Stimulated activated naive CD8-positive, alpha-beta T cell treated with anti-CD3 and anti-CD28 coated beads, Interleukin-15, Interleukin-2, amounts not matched to agents 100 U/mL and 50 U/mL, for 24 hours (primary cell): ENCODE results near the gene SMOC2.
"Not testable (repeated sequence)": the region's sequence is repeated elsewhere in the genome, so short reads cannot be mapped to it uniquely, and the experiment has no call there.

Experiments used
- ATAC-seq: fragments of 150-1000 bp; cut with Tn5 transposase; one replicate; pipeline ENCODE4 v1.10.0; 2021
- DNase-seq: peaks from one replicate; pipeline ENCODE4 v3.0.0; 2021

Gene SMOC2

DNA sequence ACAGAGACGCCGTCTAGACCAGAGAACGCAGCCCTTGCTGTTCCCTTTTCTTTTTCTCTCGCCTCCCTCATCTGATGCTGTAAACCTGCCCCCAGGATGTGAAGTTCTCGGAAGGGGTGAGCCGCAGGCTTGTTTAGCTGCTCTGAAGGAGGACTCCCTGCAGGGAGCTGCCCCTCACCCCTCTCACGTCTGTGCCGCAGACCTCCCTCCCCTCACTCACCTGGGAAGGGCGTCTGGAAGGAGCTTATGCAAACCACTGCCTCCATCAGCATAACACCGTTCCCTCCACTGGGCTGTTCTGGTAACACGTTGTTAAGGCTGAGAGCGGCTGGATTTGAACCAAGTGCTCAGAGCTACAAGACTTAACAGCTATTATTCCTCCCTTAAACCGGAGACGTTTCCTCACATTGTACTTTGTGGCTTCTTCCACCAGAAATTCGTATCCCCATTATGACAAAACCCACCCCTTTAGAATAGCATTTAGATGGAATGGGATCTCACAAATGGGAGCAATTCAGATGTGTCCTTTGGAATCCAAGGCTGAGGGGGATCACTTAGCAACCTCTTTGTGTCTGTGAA, 99.8 kb downstream of the SMOC2 start:
- DNase-seq (no peak), ATAC-seq (no peak)

DNA sequence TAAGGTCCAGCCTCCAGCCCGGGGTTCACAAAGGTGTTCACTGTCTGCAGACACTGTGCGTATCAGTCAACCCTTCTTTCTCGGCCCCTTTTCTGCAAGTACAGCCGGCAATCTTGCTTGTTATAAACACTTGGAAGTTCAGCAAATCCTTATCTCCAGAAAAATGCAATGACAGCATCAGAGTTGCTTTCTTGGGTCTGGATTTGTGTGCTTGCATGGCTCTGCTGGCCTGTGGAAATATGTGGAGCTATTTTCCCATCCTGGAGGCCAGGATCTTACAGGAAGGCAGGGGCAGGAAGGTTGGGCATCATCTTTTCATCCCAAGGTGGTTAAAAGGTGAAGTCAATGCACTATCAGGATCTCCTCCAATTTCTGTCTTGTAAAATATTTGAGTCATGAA, 100.3 kb downstream of the SMOC2 start:
- no peak for DNase-seq
- no peak for ATAC-seq

DNA sequence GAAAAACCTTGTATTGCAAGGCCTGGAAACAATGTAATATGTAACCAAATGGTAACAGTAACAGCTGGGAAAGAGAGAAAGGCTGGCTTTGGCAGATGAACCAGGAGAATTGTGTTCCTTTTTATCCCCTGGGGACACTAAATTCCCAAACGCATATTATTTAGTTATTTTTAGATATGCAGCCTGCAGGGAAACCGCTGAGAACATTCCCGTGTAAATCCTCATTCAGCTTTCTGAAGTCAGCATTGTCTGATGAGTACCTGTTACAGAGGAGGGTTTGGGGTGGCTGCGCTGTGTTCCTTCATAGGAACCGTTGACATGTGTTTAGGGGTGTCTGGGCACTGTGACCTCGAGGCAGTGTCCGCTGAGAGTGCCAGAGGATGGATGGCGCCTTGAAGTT, 101.3 kb downstream of the SMOC2 start:
- DNase-seq = no peak
- no peak for ATAC-seq

DNA sequence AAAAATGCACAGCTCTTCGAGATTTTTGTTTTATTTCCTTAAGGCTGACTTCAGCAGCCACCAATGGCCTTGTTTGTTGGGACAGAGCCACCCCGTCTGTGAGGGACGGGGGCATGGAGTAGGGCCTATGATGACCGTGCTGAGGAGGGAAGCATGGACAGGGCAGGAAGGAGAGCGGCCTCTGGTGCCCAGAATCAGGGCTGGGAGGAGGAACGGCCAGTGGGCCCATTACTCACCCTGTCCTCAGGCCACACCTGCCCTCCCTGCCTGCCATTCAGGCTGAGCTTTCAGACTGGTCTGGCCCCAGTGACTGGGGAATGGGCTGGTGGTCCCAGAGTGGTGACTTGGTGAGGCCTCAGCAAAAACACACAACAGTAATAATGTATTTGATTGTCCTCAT, 104.4 kb downstream of the SMOC2 start:
- ATAC-seq (no peak), DNase-seq (no peak)

DNA sequence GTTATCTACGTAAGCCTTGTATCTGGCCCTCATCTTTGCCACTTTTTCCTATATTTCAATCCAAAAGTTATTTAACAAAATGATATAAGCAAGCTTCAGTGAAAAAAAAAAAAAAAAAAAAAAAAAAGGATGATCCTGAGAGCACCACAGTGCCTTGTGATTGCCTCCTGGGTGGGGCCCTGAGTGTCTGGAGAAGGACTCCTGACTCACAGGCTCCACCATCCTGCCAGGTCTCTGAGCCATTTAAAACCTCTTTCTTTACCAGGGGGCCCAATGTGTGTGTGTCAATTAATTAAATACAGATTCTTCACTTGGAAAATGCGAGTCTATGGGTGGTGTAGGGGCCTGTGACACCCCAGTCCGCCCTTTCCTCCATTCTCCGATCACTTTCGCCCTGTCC, 105.2 kb downstream of the SMOC2 start:
- no peak for ATAC-seq
- no peak for DNase-seq

DNA sequence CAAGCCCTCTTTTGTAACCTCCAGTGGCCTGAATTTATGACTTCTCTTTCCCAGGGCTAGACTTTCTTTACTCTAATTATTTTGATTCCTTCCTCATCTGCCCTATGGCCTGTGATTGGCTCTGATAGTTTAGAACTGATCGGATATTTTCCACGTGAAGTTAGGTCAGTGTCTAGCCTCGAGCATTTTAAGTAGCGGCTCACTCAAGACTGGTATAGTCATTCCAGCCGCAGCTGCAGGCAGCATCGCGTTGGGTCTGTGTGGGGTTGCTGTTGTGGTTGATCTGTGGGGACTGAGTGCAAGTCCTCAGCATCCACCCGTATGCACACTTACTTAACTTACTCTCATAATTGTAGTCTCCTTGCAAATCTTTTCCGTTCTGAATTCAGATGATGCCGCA, 105.7 kb downstream of the SMOC2 start:
- no peak for ATAC-seq
- DNase-seq = no peak

DNA sequence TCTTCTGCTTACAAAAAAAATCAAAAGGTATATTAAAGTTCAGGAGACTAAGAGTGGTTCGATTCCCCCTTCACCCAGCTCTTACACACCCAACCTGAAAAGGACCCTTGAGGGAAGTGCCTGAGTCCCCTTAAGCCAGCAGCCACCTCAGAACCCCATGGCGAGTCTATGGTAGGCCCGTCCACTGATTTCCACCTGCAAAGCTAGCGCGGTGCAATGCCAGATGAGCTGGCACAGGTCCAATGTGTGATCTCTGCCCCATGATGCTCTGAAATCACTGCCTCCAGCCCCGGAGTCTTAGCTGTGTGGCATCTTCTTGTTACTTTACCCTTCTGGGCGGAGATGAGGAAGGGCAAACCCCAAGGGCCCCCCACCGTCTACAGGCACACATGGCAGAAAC, 109.3 kb downstream of the SMOC2 start:
- ATAC-seq = no peak
- DNase-seq = no peak

DNA sequence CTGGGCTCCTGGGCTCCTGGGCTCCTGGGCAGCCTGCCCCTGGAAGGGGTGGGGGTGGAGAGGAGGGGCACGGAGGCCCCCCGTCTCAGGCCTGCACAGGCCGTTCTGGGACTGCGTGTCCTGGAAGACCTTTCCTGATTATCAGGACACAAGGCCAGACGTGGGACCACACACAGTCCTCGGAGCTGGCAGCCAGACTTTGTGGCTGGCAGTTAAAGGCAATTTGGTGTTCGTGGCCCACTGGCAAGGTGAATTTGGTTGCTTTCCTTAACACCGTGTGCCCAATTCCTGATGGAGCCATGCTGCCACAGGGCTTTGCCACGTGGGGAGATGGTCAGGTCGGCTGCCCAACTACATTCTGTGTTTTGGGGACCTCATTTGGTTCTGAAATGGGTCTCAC, 113.5 kb downstream of the SMOC2 start:
- ATAC-seq = no peak
- no peak for DNase-seq

DNA sequence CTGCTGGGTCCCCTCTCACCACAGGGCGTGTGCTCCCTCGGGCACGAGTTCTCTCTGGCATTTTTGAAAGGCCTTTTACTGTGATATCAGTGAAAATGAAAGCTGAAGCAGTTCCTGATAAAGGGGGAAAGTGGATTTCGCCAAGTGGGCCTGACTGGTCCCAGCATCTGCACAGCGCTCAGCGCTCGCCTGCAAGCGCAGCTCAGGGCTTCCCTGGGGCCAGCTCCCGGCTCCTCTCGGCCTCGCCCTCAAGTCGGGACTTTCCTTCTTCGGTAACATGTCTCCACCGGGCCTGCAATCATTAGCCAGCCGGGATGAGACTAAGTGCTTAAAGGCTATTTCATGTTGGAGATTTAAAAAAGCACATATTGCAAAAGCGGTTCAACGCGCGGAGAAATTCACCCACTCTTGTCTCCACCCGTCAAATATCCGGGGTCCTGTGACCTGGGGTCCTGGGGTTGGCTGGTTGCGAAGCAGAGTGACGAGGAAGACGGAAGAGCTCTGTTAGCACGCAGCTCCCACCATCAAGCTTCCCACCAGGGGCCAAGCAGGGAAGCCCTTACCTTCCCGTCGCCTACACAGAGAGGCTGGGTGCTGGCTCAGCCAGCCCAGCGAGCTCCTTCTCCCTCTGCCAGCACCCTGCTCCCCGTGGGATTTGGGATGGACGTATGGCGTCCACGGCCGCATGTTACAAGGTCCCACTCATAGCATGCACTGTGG, 114.1 kb downstream of the SMOC2 start:
- ATAC-seq (no peak), DNase-seq (no peak)

DNA sequence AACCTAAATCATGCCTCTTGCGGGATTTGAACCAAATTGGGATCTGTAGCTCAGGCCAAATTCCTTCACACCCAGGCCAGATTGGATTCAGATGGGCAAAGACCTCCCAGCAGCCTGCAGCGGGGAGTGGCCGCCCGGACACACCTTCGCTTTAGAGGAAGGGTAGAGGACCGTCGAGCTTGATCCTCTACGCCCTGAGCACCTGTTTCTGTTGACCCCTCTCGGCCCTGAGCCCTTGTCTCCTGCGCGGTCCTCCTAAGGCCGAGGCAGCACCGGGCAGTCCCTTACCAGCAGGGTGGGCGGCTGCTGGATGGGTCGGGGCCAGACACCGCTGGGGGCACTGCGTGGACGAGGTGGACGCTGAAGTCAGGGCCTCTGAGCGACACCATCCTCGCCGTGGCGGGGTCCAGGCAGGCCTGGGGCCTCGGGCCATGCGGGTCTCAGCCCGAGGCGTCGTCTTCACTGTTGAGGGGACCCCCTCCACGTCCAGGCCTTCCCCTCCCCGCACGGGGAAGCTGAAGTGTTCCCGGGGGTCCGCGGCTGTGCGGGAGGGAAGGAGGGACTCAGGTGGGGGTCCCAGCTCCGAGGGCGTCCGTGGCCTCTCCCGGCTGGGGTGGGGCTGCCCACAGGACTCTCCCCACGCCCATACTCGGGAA, 114.8 kb downstream of the SMOC2 start:
- no peak for ATAC-seq

DNA sequence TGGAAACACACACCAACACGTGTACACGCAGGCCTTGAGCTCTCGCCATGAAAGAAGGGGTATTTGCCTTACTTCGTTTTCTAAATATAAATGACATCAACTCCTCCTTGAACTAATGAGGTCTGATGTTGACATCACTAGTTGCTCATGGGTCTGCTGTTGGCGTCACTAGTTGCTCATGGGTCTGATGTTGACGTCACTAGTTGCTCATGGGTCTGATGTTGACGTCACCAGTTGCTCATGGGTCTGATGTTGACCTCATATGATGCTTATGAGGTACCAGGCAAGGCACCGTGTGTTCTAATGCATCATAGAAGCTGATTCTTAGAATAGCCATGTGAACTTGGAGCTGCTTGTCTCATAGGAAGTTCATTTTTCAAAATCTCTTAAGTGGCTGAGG, 116.5 kb downstream of the SMOC2 start:
- DNase-seq = no peak
- no peak for ATAC-seq

More for the DNA sequence above, 114.8 kb downstream of the SMOC2 start:
- DNase-seq = no peak

DNA sequence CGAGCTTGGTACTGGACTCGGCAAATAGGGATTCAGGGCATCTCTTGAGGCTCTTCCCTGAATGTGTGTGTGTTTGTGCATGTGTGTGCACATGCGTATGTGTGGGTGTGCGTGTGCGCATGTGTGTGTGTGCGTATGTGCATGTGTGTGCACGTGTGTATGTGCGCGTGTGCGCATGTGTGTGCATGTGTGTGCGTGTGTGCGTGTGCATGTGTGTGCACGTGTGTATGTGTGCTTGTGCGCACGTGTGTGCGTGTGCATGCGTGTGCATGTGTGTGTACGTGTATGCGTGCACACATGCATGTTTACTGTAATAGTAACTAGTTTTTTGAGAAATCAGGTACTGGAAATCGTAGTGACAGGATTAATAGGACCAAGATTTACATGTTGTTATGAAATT, 117.7 kb downstream of the SMOC2 start:
- ATAC-seq (no peak), DNase-seq (no peak)

DNA sequence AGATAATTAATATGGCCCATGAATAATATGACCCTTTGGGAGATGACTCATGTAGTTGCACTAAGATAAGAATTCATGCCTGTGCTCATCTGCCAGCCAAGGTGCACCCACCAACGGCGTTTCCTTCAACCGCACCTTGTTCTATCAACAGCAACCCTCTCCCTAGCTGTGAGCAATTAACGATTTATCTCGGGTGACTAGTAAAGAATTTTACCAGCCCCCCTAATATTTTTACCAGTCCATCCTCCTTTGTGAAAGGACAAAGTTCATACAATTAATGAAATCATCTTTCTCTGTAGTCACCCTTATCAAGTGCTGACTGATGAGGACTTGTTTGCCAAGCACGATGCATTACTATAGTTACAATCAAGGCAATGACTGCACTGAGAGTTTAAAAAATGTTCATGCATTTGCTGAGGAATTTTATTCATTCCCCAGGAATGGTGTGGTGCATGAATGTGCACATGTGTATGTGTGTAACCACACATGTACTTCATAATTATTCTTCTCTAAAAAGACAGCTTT, 118.7 kb downstream of the SMOC2 start:
- no peak for ATAC-seq
- no peak for DNase-seq

DNA sequence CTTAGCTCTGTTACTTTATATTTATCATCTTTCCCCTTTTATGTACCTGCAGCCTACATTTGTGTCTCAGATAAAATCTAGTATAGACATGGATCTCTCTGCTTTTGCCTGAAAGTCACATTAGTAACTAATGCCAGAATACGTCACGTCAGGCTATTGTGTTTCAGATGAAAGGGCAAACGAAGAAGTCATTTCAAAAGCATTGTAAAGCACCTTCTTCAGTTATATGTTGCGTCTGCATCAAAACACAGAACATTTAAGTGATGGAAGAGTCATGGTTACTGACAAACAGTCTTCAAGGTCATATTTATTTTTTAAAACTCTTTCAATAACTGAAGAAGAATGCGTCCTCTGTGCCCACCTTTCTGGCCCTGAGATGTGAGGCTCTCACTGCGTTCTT, 119.1 kb downstream of the SMOC2 start:
- no peak for ATAC-seq
- DNase-seq = no peak

DNA sequence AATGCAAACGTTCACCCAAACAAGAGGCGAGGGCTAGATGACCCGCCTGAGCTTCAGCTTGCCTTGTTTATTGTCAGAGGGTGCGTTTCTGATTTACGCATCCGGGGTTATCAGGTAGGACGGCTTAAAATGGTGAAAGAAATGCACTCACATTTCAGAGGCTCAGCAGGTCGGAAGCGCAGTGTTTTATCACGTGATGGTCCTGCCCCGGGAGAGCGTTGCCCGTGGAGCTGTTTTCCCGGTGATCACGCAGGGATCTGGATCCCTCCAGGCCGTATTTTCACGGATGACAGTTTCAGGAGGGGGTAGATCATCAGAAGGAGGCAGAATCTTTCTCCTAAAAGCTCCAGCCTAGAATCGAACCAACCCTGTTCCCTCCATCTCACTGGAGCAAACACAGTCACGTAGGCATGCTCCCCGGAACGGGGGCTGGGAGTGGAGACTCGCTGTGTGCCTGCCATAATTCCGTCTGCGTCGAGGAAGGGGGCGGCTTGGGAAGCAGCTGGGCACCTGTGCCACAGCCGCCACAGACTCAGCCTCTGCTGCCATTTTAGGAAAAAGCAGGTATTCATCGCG, 121.7 kb downstream of the SMOC2 start:
- no peak for ATAC-seq
- no peak for DNase-seq

DNA sequence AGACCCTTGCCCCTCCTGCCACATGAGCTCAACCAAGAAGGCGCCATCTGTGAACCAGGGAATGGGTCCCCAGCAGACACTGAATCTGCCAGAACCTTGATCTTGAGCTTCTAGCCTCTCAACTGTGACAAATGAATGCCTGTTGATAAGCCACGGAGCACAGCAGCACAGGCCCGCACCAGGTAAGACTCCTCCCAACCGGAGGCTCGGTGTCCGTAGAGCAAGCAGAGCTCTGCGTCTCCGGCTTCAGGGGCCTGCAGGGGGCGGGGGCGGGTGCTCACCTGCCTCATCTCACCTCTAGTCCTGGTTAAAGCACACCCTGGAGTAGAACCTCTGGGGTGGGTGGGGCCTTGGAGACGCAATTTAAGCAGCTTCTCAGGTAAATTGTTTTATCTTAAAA, 122.7 kb downstream of the SMOC2 start:
- ATAC-seq (no peak), DNase-seq (no peak)

DNA sequence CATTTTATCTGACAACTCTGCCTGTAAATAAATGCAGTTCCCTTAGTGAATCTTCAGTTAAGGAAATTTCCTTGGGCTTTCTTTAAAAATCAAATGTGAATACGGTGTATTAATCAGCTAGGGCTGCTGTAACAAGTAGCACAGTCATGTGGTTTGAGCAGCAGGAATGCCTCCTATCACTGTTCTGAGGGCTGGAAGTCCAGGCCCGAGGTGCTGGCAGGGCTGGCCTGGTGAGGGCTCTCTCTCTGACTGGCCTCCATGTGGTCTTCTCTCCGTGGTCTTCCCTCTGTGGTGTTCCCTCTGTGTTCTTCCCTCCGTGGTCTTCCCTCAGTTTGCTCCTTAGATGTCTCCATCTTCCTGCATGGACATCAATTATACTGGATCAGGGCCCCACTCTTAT, 124.1 kb downstream of the SMOC2 start:
- DNase-seq (no peak), ATAC-seq (no peak)

DNA sequence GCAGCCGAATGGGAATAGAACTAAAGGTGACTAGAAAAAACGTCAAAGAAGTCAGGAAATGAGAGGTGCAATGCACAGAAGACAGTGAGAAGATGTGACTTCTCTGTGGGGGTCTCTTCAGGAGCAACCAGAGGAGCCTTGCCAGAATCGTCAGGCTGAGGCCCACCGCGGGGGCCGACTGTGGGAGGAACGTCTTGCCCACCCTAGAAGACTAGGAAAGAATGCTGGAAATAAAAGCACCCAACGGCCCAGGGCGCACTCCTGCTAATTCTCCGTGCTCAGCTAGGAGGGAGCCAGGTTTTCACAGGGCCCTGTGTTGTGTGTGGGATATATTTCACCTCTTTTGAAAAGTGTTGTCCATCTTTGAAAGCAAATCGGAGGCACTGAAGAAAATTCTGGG, 129.2 kb downstream of the SMOC2 start:
- DNase-seq = no peak
- ATAC-seq = no peak

DNA sequence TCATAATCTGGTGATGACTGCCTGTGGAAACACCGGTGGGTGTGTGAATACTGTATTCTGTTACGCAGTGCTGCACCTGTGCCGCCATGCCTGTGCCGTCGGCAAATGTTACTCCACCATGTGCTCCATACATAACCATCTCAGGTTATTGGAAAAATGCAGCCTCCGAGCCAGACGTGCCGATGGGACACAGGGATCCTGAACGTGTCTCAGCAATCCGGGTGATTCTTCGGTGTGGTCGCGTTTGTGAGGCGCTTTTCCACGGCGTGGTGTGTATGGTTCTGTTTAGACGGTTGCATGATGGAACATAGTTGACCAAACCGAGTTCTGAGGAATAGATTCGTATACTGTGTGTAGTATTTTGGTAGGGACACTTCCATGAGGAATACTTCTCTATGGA, 130.3 kb downstream of the SMOC2 start:
- DNase-seq = no peak
- ATAC-seq = no peak

DNA sequence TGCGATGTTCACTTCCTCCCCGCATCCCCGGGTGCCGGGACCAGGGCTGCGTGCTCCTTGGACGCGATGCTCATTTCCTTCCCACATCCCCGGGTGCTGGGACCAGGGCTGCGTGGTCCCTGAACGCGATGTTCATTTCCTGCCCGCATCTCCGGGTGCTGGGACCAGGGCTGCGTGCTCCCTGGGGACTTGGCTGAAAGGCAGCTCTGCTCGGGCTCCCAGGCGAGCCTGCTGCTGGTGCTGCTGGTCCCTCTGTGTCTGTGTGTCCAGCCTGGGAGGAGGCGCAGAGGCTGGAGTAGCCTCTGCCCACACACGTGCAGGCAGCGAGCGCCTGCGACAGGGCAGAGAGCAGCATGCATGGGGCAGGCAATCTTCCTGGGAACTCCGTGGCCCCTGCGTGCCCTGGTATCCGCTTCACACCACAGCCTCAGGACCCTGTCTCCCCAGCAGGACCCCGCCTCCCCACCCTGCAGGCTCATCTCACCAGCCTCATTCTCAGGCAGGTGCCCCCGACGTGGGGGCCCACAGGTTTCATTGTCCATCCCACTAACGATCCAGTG, 132.4 kb downstream of the SMOC2 start:
- DNase-seq, ATAC-seq: not testable (repeated sequence)

DNA sequence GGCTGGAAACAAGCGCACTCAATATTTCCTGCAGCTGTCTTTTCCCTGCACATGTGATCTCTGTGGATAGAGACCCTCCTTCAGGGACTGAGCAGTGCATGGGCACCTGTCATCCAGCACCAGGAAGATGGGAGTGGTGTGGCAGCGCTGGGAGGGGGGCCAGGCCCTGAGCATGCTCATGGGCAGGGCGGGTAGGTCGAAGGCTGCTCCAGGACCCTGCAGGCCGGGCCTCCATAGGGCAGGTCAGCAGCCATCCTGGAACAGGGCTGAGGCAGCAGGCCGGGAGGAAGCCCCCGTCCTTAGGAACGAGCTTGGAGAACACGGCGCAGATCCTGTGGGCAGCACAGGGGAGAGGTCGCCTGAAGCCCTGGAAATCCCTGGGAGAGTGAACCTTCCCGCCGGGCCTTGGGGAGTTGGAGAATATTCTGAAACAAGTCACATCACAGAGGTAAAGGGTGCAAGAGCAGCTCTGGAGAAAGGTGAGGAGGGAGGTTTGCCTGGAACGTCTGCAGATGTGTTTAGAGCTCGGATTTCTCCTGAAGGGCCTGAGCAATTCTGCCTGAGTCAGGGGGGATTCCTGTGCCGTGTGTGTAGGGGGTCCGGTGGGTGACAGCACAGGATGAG, 133.2 kb downstream of the SMOC2 start:
- ATAC-seq = no peak

DNA sequence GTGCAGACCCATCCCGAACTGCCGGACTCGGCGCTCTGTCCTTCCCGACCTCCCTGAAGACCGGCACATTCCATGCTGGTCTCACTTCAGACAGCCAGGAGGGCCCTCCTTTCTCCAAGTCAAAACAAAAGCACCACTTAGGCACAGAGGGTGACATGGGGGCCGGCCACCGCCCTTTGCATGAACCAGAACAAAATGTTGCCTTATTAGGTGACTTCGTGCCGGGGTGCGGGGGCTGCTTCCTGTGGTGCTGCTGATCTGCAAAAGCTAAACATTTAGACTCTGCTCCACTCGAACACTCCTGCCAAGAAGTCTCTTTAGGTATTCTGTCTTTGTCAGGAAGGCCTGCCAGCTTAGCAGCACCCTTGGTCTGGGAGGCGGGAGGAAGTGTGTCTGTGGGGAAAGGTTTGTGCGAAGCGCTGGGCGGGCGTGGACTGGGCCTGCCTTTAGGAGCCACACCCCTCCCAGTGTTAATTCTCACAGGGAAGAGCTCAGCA, 133.8 kb downstream of the SMOC2 start:
- ATAC-seq (no peak), DNase-seq (no peak)

More for the DNA sequence above, 133.2 kb downstream of the SMOC2 start:
- no peak for DNase-seq
